GM12878 (cell line): ENCODE measurements around the gene UMPS. TPM values are rescaled to one million over a fixed set of nuclear protein-coding genes. Genes with fewer than 3 reads are reported as not detected.

ENCODE experiments used
- ATAC-seq: fragments of 200-7000 bp; cut with Tn5 transposase; 3 replicates; pipeline ENCODE4 v1.9.1; 2020; ENCODE audit warnings: mild to moderate bottlenecking, moderate library complexity
- BruUV-seq: library from RNA; stranded (reverse); fragments of 400-500 nt; replicated peaks from 2 replicates; lab custom pipeline; 2021; lab: Mats Ljungman, UMichigan
- CTCF ChIA-PET: fragments of 300-600 bp; sonication (Branson Sonifier 250); formaldehyde crosslinking; extraction: SDS; loops from one replicate; lab custom pipeline; 2021; ENCODE audit warnings: inconsistent platforms; lab: Yijun Ruan, JAX
- POLR2A ChIA-PET: fragments of 350-600 bp; formaldehyde crosslinking; extraction: SDS; loops from one replicate; lab custom pipeline; 2021; ENCODE audit warnings: inconsistent platforms; lab: Charles Lee
- RAD21 ChIA-PET: fragments of 300-600 bp; sonication (Branson Sonifier 250); formaldehyde crosslinking; loops from one replicate; lab custom pipeline; 2023; ENCODE audit warnings: antibody characterized with exemption; ENCODE audit not compliant: unreplicated experiment; lab: Charles Lee
- SMC1A ChIA-PET: fragments of 300-600 bp; sonication (Branson Sonifier 250); formaldehyde crosslinking; loops from one replicate; lab custom pipeline; 2023; ENCODE audit not compliant: unreplicated experiment, uncharacterized antibody; lab: Charles Lee
- DNase-seq: peaks from one replicate; pipeline ENCODE4 v3.0.0-alpha.2; 2011; ENCODE audit warnings: low read depth, low spot score
- FAIRE-seq: peaks from 3 replicates; lab custom pipeline; 2011; peaks lifted over from hg19 to GRCh38; lab: Jason Lieb, UNC
- H2AFZ ChIP-seq: 2 replicates; pipeline ENCODE4 v1.6.0; 2011; ENCODE audit warnings: low read depth, low read length, control low read depth; ENCODE audit not compliant: control insufficient read depth
- H3K27ac ChIP-seq: 2 replicates; pipeline ENCODE4 v1.5.1; 2011; ENCODE audit warnings: control low read depth; ENCODE audit not compliant: control insufficient read depth, insufficient read depth
- H3K27me3 ChIP-seq, 2 experiments: replicated peaks in 1 of 2; 2 replicates each; pipeline versions ENCODE4 v1.6.0 to v1.6.1; 2011; ENCODE audit warnings: low read length in 1 of 2; ENCODE audit not compliant: control insufficient read depth in 2 of 2, insufficient read depth in 2 of 2
- H3K36me3 ChIP-seq, 2 experiments: 2 replicates each; pipeline ENCODE4 v1.5.1; 2011; ENCODE audit warnings: low read length in 1 of 2; ENCODE audit not compliant: control insufficient read depth in 2 of 2, insufficient read depth in 2 of 2
- H3K4me1 ChIP-seq: 2 replicates; pipeline ENCODE4 v1.6.1; 2011; ENCODE audit warnings: mild to moderate bottlenecking, low read length, moderate library complexity, mixed read lengths; ENCODE audit not compliant: control insufficient read depth, insufficient read depth
- H3K4me2 ChIP-seq: 2 replicates; pipeline ENCODE4 v1.6.0; 2011; ENCODE audit warnings: control low read depth; ENCODE audit not compliant: control insufficient read depth, insufficient read depth
- H3K4me3 ChIP-seq: fragments of 200-600 bp; sonication (generic); 2 replicates; pipeline ENCODE4 v1.5.1; 2016
- H3K79me2 ChIP-seq: 2 replicates; pipeline ENCODE4 v1.6.0; 2011; ENCODE audit warnings: low read length; ENCODE audit not compliant: control insufficient read depth, insufficient read depth
- H3K9ac ChIP-seq: 2 replicates; pipeline ENCODE4 v1.8.0; 2011; ENCODE audit warnings: low read length, control low read depth, mixed read lengths; ENCODE audit not compliant: control insufficient read depth, insufficient read depth
- H3K9me3 ChIP-seq: replicated peaks from 3 replicates; pipeline ENCODE4 v1.5.1; 2011; ENCODE audit warnings: mild to moderate bottlenecking, low read length; ENCODE audit not compliant: control insufficient read depth, insufficient read depth
- H4K20me1 ChIP-seq: 2 replicates; pipeline ENCODE4 v1.6.0; 2011; ENCODE audit not compliant: control insufficient read depth, insufficient read depth
- BMI1 ChIP-seq: fragments of 450-650 bp; IDR thresholded peaks from 2 replicates; pipeline ENCODE4 v1.6.1; 2016; ENCODE audit warnings: mild to moderate bottlenecking, moderate library complexity, borderline replicate concordance
- LARP7 ChIP-seq: fragments of 450-650 bp; IDR thresholded peaks from 2 replicates; pipeline ENCODE4 v1.6.1; 2017; ENCODE audit warnings: mild to moderate bottlenecking
- NR2C2 ChIP-seq: IDR thresholded peaks from 2 replicates; pipeline ENCODE4 v1.6.1; 2011; ENCODE audit warnings: borderline replicate concordance, low read depth; ENCODE audit not compliant: control insufficient read depth, insufficient read length
- PAX8 ChIP-seq: fragments of 450-650 bp; IDR thresholded peaks from 2 replicates; pipeline ENCODE4 v1.6.1; 2017; ENCODE audit warnings: mild to moderate bottlenecking, moderate library complexity
- RFX5 ChIP-seq: IDR thresholded peaks from 2 replicates; pipeline ENCODE4 v1.6.1; 2011; ENCODE audit warnings: low read depth, low read length, improper control_type of control experiment
- SUZ12 ChIP-seq: fragments of 200-600 bp; sonication (generic); IDR thresholded peaks from one replicate; pipeline ENCODE4 v1.6.1; 2018; ENCODE audit warnings: antibody characterized with exemption, mild to moderate bottlenecking; ENCODE audit not compliant: unreplicated experiment
- WGBS: methylation state at CpG from one replicate; pipeline ENCODE4 v1.1.6; 2016; ENCODE audit warnings: low lambda C conversion rate; ENCODE audit not compliant: insufficient replicate concordance, insufficient coverage; ENCODE audit errors: missing lambda C conversion rate; 5-methylcytosine and 5-hydroxymethylcytosine counted together
- in situ Hi-C: fragments of 300-500 bp; cut with MboI; formaldehyde crosslinking; loops from 9 replicates; pipeline ENCODE4 v1.14.3; 2018; ENCODE audit warnings: mixed read lengths
- intact Hi-C: fragments of 100-400 bp; cut with micrococcal nuclease; formaldehyde crosslinking; loops from one replicate; pipeline ENCODE4 v1.14.2; 2022; ENCODE audit not compliant: unreplicated experiment
- polyA plus RNA-seq, 11 experiments: library from polyadenylated mRNA; depleted of rRNA in 4 of 11; unstranded in 6 of 11; stranded (reverse) in 5 of 11; fragments of >200 nt; fragmentation: Nextera tagmentation in 4 of 11; fragmentation: Illumina TruSeq in 1 of 11; extraction: Ambion mirVana in 4 of 11; extraction: Trizol in 1 of 11; gene quantifications; 1 replicate in 1 of 11; 2 replicates in 10 of 11; pipeline versions ENCODE4 v1.2.1 to v1.2.3, GENCODE V29; 2011 to 2016; ENCODE audit warnings: inconsistent platforms in 2 of 11, missing spikeins in 2 of 11, low read depth in 1 of 11
- total RNA-seq, 4 experiments: library from RNA; depleted of rRNA in 3 of 4; stranded (reverse); fragments of >200 nt in 3 of 4; fragmentation: Illumina TruSeq in 1 of 4; extraction: Trizol in 1 of 4; gene quantifications; 2 replicates each; pipeline versions ENCODE4 v1.2.1 to v1.2.3, GENCODE V29; 2013 to 2021
- TF ChIP-seq, protein P1 (sequence below): IDR thresholded peaks from 2 replicates; pipeline ENCODE4 v1.6.1; 2011; ENCODE audit warnings: mild to moderate bottlenecking, low read depth, low read length, moderate library complexity; ENCODE audit not compliant: insufficient replicate concordance
- TF ChIP-seq, protein P2 (sequence below): fragments of 450-650 bp; IDR thresholded peaks from 2 replicates; pipeline ENCODE4 v1.6.1; 2017; ENCODE audit warnings: mild to moderate bottlenecking, low read depth, inconsistent platforms; ENCODE audit not compliant: poor library complexity, severe bottlenecking

Gene UMPS
- total and polyA plus RNA-seq, 10 of the 15 experiments (the other 5 are each of a cell fraction or from before 2014, with no cell fraction given): 30.6 to 82.8 (median 49.5) TPM

DNA sequence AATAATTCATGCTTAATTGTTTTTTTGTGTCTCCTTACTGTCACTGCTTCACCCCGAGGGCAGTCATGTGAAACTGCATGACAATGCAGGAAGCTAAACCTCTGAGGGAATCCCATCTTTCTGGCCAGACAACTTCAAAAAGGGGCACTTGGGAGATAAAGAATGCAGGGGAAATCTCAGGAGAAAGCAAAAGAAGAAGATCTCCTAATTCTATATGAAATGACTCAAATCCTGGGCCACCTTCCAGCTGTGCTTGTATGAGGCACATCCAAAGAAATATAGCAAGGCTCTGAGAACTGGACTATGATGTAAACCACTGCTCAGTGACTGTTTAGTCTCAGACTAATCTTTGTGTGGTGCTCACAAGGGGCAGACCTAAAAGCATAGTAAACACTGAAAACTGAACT lies 22.6 kb upstream of the UMPS start:
- no peak for DNase-seq
- Histone ChIP-seq H3K79me2 (no peaks in the 10 kb centered on the region), H3K9ac (no peak overlapping the region), H3K36me3 (no peaks in the 10 kb centered on the region), H2AFZ (no peak overlapping the region), H3K27me3 (peaks cover 0 to 3% of the 10 kb centered on the region in 2 experiments; a peak in 1 of 4 replicates), H3K27ac (no peak overlapping the region)
- CTCF ChIA-PET: no interaction called here
- intact Hi-C loops: no loop called here
- no peak for TF ChIP-seq LARP7
- TF ChIP-seq PAX8: no peak
- no peak for TF ChIP-seq SUZ12
- TF ChIP-seq, protein P1, sequence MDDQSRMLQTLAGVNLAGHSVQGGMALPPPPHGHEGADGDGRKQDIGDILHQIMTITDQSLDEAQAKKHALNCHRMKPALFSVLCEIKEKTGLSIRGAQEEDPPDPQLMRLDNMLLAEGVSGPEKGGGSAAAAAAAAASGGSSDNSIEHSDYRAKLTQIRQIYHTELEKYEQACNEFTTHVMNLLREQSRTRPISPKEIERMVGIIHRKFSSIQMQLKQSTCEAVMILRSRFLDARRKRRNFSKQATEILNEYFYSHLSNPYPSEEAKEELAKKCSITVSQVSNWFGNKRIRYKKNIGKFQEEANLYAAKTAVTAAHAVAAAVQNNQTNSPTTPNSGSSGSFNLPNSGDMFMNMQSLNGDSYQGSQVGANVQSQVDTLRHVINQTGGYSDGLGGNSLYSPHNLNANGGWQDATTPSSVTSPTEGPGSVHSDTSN: no peak
- no peak for TF ChIP-seq BMI1
- TF ChIP-seq, protein P2, sequence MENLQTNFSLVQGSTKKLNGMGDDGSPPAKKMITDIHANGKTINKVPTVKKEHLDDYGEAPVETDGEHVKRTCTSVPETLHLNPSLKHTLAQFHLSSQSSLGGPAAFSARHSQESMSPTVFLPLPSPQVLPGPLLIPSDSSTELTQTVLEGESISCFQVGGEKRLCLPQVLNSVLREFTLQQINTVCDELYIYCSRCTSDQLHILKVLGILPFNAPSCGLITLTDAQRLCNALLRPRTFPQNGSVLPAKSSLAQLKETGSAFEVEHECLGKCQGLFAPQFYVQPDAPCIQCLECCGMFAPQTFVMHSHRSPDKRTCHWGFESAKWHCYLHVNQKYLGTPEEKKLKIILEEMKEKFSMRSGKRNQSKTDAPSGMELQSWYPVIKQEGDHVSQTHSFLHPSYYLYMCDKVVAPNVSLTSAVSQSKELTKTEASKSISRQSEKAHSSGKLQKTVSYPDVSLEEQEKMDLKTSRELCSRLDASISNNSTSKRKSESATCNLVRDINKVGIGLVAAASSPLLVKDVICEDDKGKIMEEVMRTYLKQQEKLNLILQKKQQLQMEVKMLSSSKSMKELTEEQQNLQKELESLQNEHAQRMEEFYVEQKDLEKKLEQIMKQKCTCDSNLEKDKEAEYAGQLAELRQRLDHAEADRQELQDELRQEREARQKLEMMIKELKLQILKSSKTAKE: no peak
- TF ChIP-seq NR2C2: no peak
- no peak for TF ChIP-seq RFX5
- TF ChIP-seq, all 136 proteins: peak for 0
- H4K20me1 ChIP-seq: no peaks in the 10 kb centered on the region
- ChIA-PET SMC1A (interaction anchor here (0.6 to 0.8 kb wide), 3 partner anchors 142 to 1991 kb away, joined by 3 read pairs; no protein-coding TSS in a partner anchor), POLR2A (interaction anchor here (0.6 kb wide), 1 partner anchor 216 kb away, joined by 5 read pairs; no protein-coding TSS in a partner anchor), RAD21 (no interaction called here)
- no peak overlapping the region for H3K4me2 ChIP-seq
- no peaks in the 10 kb centered on the region for H3K4me1 ChIP-seq
- FAIRE-seq (no peak), ATAC-seq (no peak)
- WGBS: 0% methylated on average over 1 of the region's 1 CpG
- in situ Hi-C loops: no loop called here
- no peaks in the 10 kb centered on the region for H3K9me3 ChIP-seq
- BruUV-seq: no TSS peak
- no peak overlapping the region for H3K4me3 ChIP-seq
